ENCODE data around the gene CHAC2. TPM values are rescaled to one million over a fixed set of nuclear protein-coding genes. Genes with fewer than 3 reads are reported as not detected.

The CHAC2 gene
- total and polyA plus RNA-seq, 2 of the 13 experiments (the other 11 are each of a cell fraction or from before 2014, with no cell fraction given): 1.7 to 10.7 TPM

DNA sequence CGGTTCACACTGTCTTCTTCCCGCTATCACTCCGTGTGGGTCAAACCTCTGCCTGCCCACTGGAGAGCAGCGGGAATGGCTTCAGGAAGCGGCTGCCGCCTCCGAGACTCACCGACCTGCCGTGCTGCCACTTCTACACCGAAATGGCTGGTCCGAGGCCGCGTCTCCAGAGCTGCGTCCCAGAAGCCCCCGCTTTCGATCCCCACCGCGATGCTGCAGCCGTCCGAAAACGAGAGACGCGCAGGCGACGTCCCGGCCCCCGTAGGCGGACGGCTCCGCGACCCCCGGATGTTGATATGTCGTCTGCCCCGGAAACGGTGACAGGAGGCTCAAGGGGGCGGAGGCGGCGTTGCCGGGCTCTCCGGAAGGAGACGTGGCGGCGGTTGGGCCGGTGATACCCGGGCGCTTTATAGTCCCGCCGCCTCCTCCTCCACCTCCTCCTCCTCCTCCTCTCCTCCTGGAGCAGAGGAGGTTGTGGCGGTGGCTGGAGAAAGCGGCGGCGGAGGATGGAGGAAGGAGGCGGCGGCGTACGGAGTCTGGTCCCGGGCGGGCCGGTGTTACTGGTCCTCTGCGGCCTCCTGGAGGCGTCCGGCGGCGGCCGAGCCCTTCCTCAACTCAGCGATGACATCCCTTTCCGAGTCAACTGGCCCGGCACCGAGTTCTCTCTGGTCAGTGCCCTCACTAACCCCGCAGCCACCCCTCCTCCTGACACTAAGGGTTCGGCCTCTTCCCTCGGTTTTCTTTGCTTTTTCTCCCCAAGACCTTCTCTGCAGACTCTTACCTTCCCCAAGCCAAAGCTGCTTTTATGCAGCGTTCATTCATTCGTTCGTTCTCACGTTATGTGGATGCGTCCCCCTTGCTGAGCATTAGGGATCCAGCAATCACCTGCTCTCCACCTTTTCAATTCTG, 19.4 kb downstream of the CHAC2 start, which contains the start of the genes ASB3 and ERLEC1 (continued):
- TF ChIP-seq HNRNPUL1 (IDR thresholded peaks at IDR 0.05; ENCODE audit: low read depth, low read length): peak; percentile 54; the same call in 1 of the 2 replicates
- TF ChIP-seq, protein P1, sequence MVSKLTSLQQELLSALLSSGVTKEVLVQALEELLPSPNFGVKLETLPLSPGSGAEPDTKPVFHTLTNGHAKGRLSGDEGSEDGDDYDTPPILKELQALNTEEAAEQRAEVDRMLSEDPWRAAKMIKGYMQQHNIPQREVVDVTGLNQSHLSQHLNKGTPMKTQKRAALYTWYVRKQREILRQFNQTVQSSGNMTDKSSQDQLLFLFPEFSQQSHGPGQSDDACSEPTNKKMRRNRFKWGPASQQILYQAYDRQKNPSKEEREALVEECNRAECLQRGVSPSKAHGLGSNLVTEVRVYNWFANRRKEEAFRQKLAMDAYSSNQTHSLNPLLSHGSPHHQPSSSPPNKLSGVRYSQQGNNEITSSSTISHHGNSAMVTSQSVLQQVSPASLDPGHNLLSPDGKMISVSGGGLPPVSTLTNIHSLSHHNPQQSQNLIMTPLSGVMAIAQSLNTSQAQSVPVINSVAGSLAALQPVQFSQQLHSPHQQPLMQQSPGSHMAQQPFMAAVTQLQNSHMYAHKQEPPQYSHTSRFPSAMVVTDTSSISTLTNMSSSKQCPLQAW (CRISPR knock-in tag; IDR thresholded peaks at IDR 0.05): peak; percentile 96
- TF ChIP-seq ZNF136 (CRISPR knock-in tag; IDR thresholded peaks at IDR 0.05; ENCODE audit: low read depth): 0 out of 2 replicates have a peak, but pooled peaks have one; percentile 57
- TF ChIP-seq SOX5 (CRISPR knock-in tag; IDR thresholded peaks at IDR 0.05; ENCODE audit: borderline replicate concordance): peak; percentile 53; the same call in 1 of the 2 replicates
- TF ChIP-seq ZMAT3 (CRISPR knock-in tag; conservative IDR thresholded peaks at IDR 0.05): peak; percentile 86; the same call in 1 of the 2 replicates
- TF ChIP-seq ZBTB21 (CRISPR knock-in tag; IDR thresholded peaks at IDR 0.05): peak; percentile 47
- TF ChIP-seq ZNF430 (CRISPR knock-in tag; IDR thresholded peaks at IDR 0.05): no peak
- TF ChIP-seq, protein P2, sequence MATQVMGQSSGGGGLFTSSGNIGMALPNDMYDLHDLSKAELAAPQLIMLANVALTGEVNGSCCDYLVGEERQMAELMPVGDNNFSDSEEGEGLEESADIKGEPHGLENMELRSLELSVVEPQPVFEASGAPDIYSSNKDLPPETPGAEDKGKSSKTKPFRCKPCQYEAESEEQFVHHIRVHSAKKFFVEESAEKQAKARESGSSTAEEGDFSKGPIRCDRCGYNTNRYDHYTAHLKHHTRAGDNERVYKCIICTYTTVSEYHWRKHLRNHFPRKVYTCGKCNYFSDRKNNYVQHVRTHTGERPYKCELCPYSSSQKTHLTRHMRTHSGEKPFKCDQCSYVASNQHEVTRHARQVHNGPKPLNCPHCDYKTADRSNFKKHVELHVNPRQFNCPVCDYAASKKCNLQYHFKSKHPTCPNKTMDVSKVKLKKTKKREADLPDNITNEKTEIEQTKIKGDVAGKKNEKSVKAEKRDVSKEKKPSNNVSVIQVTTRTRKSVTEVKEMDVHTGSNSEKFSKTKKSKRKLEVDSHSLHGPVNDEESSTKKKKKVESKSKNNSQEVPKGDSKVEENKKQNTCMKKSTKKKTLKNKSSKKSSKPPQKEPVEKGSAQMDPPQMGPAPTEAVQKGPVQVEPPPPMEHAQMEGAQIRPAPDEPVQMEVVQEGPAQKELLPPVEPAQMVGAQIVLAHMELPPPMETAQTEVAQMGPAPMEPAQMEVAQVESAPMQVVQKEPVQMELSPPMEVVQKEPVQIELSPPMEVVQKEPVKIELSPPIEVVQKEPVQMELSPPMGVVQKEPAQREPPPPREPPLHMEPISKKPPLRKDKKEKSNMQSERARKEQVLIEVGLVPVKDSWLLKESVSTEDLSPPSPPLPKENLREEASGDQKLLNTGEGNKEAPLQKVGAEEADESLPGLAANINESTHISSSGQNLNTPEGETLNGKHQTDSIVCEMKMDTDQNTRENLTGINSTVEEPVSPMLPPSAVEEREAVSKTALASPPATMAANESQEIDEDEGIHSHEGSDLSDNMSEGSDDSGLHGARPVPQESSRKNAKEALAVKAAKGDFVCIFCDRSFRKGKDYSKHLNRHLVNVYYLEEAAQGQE (IDR thresholded peaks at IDR 0.05; ENCODE audit: borderline replicate concordance in 1 of 2, low read depth in 1 of 2, low read length in 2 of 2): peak in 1 of 2 experiments; percentile 56; a peak in 1 of 4 replicates
- no peak for TF ChIP-seq HHEX (CRISPR knock-in tag; IDR thresholded peaks at IDR 0.05)
- TF ChIP-seq KAT7 (CRISPR knock-in tag; IDR thresholded peaks at IDR 0.05; ENCODE audit: borderline replicate concordance): peak; percentile 100
- no peak for TF ChIP-seq ZFP36L2 (CRISPR knock-in tag; IDR thresholded peaks at IDR 0.05)
- TF ChIP-seq, protein P3, sequence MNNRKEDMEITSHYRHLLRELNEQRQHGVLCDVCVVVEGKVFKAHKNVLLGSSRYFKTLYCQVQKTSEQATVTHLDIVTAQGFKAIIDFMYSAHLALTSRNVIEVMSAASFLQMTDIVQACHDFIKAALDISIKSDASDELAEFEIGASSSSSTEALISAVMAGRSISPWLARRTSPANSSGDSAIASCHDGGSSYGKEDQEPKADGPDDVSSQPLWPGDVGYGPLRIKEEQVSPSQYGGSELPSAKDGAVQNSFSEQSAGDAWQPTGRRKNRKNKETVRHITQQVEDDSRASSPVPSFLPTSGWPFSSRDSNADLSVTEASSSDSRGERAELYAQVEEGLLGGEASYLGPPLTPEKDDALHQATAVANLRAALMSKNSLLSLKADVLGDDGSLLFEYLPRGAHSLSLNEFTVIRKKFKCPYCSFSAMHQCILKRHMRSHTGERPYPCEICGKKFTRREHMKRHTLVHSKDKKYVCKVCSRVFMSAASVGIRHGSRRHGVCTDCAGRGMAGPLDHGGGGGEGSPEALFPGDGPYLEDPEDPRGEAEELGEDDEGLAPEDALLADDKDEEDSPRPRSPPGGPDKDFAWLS (CRISPR knock-in tag; IDR thresholded peaks at IDR 0.05; ENCODE audit: borderline replicate concordance): peak; percentile 30; the same call in 1 of the 2 replicates
- peak; percentile 85 for TF ChIP-seq MEF2D (CRISPR knock-in tag; IDR thresholded peaks at IDR 0.05)
- no peak for TF ChIP-seq NCOA1 (CRISPR knock-in tag; IDR thresholded peaks at IDR 0.05)
- TF ChIP-seq ZNF768 (CRISPR knock-in tag; IDR thresholded peaks at IDR 0.05): peak; percentile 80
- TF ChIP-seq SIN3A (IDR thresholded peaks at IDR 0.05; ENCODE audit: borderline replicate concordance, low read depth, low read length): peak; percentile 99
- TF ChIP-seq FOXO1 (CRISPR knock-in tag; IDR thresholded peaks at IDR 0.05): peak; percentile 93
- TF ChIP-seq, protein P4, sequence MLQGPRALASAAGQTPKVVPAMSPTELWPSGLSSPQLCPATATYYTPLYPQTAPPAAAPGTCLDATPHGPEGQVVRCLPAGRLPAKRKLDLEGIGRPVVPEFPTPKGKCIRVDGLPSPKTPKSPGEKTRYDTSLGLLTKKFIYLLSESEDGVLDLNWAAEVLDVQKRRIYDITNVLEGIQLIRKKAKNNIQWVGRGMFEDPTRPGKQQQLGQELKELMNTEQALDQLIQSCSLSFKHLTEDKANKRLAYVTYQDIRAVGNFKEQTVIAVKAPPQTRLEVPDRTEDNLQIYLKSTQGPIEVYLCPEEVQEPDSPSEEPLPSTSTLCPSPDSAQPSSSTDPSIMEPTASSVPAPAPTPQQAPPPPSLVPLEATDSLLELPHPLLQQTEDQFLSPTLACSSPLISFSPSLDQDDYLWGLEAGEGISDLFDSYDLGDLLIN (CRISPR knock-in tag; IDR thresholded peaks at IDR 0.05; ENCODE audit: borderline replicate concordance): peak; percentile 93
- peak; percentile 91 for TF ChIP-seq ZNF20 (CRISPR knock-in tag; IDR thresholded peaks at IDR 0.05)
- TF ChIP-seq ZNF121 (CRISPR knock-in tag; IDR thresholded peaks at IDR 0.05): peak; percentile 16
- no peak; the same call in 1 of the 2 replicates for TF ChIP-seq ZNF34 (CRISPR knock-in tag; IDR thresholded peaks at IDR 0.05; ENCODE audit: borderline replicate concordance)
